H9 (cell line): Measurements from ENCODE around the gene RTN1. TPM values are rescaled to one million over a fixed set of nuclear protein-coding genes. Genes with fewer than 3 reads are reported as not detected.

Experiments used
- DNase-seq: peaks from one replicate; pipeline ENCODE4 v3.0.0-alpha.2; 2017
- H2AFZ ChIP-seq: one replicate; pipeline ENCODE4 v1.6.1; 2013; ENCODE audit warnings: mild to moderate bottlenecking, low read length, control low read depth, moderate library complexity
- H2AK5ac ChIP-seq: 2 replicates; pipeline ENCODE4 v1.6.1; 2013; ENCODE audit warnings: low read length, control low read depth, mixed read lengths; ENCODE audit not compliant: insufficient read length
- H2BK120ac ChIP-seq: one replicate; pipeline ENCODE4 v1.6.1; 2013; ENCODE audit warnings: low read depth, mild to moderate bottlenecking, low read length, control low read depth, inconsistent platforms; ENCODE audit not compliant: poor library complexity, severe bottlenecking
- H2BK12ac ChIP-seq: 2 replicates; pipeline ENCODE4 v1.6.1; 2013; ENCODE audit warnings: low read length, control low read depth, mixed read lengths, low read depth; ENCODE audit not compliant: insufficient read length
- H2BK15ac ChIP-seq: 2 replicates; pipeline ENCODE4 v1.6.1; 2013; ENCODE audit warnings: low read depth, low read length, control low read depth
- H2BK20ac ChIP-seq: one replicate; pipeline ENCODE4 v1.6.1; 2013; ENCODE audit warnings: low read depth, mild to moderate bottlenecking, low read length, control low read depth, inconsistent platforms; ENCODE audit not compliant: poor library complexity, severe bottlenecking
- H2BK5ac ChIP-seq: 2 replicates; pipeline ENCODE4 v1.6.1; 2013; ENCODE audit warnings: low read length, control low read depth, mixed read lengths; ENCODE audit not compliant: insufficient read length
- H3K14ac ChIP-seq: 2 replicates; pipeline ENCODE4 v1.6.1; 2013; ENCODE audit warnings: low read length, control low read depth; ENCODE audit not compliant: insufficient read depth
- H3K18ac ChIP-seq: 2 replicates; pipeline ENCODE4 v1.6.1; 2013; ENCODE audit warnings: low read depth, mild to moderate bottlenecking, mixed read lengths, low read length, control low read depth; ENCODE audit not compliant: insufficient read length
- H3K23ac ChIP-seq: 2 replicates; pipeline ENCODE4 v1.6.1; 2013; ENCODE audit warnings: low read length, control low read depth, mixed read lengths, low read depth; ENCODE audit not compliant: insufficient read length
- H3K23me2 ChIP-seq: 2 replicates; pipeline ENCODE4 v1.6.1; 2013; ENCODE audit warnings: low read depth, mild to moderate bottlenecking, mixed read lengths, low read length, control low read depth; ENCODE audit not compliant: insufficient read length, poor library complexity, severe bottlenecking
- H3K27ac ChIP-seq: 2 replicates; pipeline ENCODE4 v1.5.1; 2013; ENCODE audit warnings: low read length, control low read depth, mixed read lengths, low read depth; ENCODE audit not compliant: insufficient read length
- H3K27me3 ChIP-seq: 2 replicates; pipeline ENCODE4 v1.6.1; 2013; ENCODE audit warnings: low read length, control low read depth, inconsistent platforms; ENCODE audit not compliant: insufficient read depth
- H3K4ac ChIP-seq: 2 replicates; pipeline ENCODE4 v1.6.1; 2013; ENCODE audit warnings: low read depth, mild to moderate bottlenecking, control low read depth, inconsistent platforms, low read length, moderate library complexity
- H3K4me1 ChIP-seq: 2 replicates; pipeline ENCODE4 v1.6.1; 2013; ENCODE audit warnings: low read length, control low read depth, inconsistent platforms; ENCODE audit not compliant: insufficient read depth
- H3K4me2 ChIP-seq: 2 replicates; pipeline ENCODE4 v1.6.1; 2013; ENCODE audit warnings: low read length, control low read depth, mixed read lengths; ENCODE audit not compliant: insufficient read length, insufficient read depth
- H3K56ac ChIP-seq: 2 replicates; pipeline ENCODE4 v1.6.1; 2013; ENCODE audit warnings: low read depth, mild to moderate bottlenecking, mixed read lengths, low read length, control low read depth; ENCODE audit not compliant: insufficient read length
- H3K79me1 ChIP-seq: 2 replicates; pipeline ENCODE4 v1.6.1; 2013; ENCODE audit warnings: low read depth, mild to moderate bottlenecking, moderate library complexity, low read length, control low read depth, inconsistent platforms; ENCODE audit not compliant: insufficient read depth, poor library complexity, severe bottlenecking
- H3K79me2 ChIP-seq: 2 replicates; pipeline ENCODE4 v1.6.1; 2013; ENCODE audit warnings: low read length, control low read depth, inconsistent platforms; ENCODE audit not compliant: insufficient read depth
- H3K9ac ChIP-seq: 2 replicates; pipeline ENCODE4 v1.6.1; 2013; ENCODE audit warnings: low read length, control low read depth, mixed read lengths; ENCODE audit not compliant: insufficient read length; ENCODE audit errors: extremely low read depth
- H3K9me3 ChIP-seq: one replicate; pipeline ENCODE4 v1.6.1; 2013; ENCODE audit warnings: low read depth, low read length, inconsistent platforms; ENCODE audit not compliant: control insufficient read depth
- H3T11ph ChIP-seq: one replicate; pipeline ENCODE4 v1.6.1; 2013; ENCODE audit warnings: mild to moderate bottlenecking, low read length, control low read depth, inconsistent platforms
- H4K20me1 ChIP-seq: one replicate; pipeline ENCODE4 v1.6.1; 2013; ENCODE audit not compliant: control insufficient read depth, insufficient read length, insufficient read depth
- H4K5ac ChIP-seq: 2 replicates; pipeline ENCODE4 v1.6.1; 2013; ENCODE audit warnings: low read depth, mild to moderate bottlenecking, mixed read lengths, low read length, control low read depth; ENCODE audit not compliant: insufficient read length
- H4K8ac ChIP-seq: replicated peaks from 2 replicates; pipeline ENCODE4 v1.6.1; 2013; ENCODE audit warnings: low read length, control low read depth, mixed read lengths, low read depth; ENCODE audit not compliant: insufficient read length
- H4K91ac ChIP-seq: 2 replicates; pipeline ENCODE4 v1.6.1; 2013; ENCODE audit warnings: low read depth, mild to moderate bottlenecking, moderate library complexity, mixed read lengths, low read length, control low read depth; ENCODE audit not compliant: insufficient read length
- H3K27ac Mint-ChIP-seq, 3 experiments: 2 replicates in 2 of 3; 3 replicates in 1 of 3; pipeline ENCODE4 v1.8.0; 2020 to 2021; ENCODE audit warnings: mixed read lengths in 3 of 3, mild to moderate bottlenecking in 1 of 3, moderate library complexity in 1 of 3
- H3K27me3 Mint-ChIP-seq: 2 replicates; pipeline ENCODE4 v1.8.0; 2021; ENCODE audit warnings: low read depth, mild to moderate bottlenecking, moderate library complexity, mixed read lengths
- H3K36me3 Mint-ChIP-seq, 3 experiments: 2 replicates in 2 of 3; 3 replicates in 1 of 3; pipeline ENCODE4 v1.8.0; 2020 to 2021; ENCODE audit warnings: low read depth in 3 of 3, mixed read lengths in 3 of 3; ENCODE audit not compliant: insufficient read depth in 1 of 3
- H3K4me1 Mint-ChIP-seq, 2 experiments: 2 replicates each; pipeline ENCODE4 v1.8.0; 2020; ENCODE audit warnings: mixed read lengths in 2 of 2
- H3K4me3 Mint-ChIP-seq, 2 experiments: 2 replicates in 1 of 2; 3 replicates in 1 of 2; pipeline ENCODE4 v1.8.0; 2020 to 2021; ENCODE audit warnings: mild to moderate bottlenecking in 2 of 2, mixed read lengths in 2 of 2, moderate library complexity in 1 of 2
- H3K9me3 Mint-ChIP-seq, 2 experiments: 2 replicates in 1 of 2; 3 replicates in 1 of 2; pipeline ENCODE4 v1.8.0; 2020; ENCODE audit warnings: mild to moderate bottlenecking in 2 of 2, mixed read lengths in 2 of 2, moderate library complexity in 1 of 2
- CTCF ChIP-seq: fragments of 200-600 bp; sonication (generic); conservative IDR thresholded peaks from 3 replicates; pipeline ENCODE4 v1.8.0; 2021; ENCODE audit warnings: antibody characterized with exemption, mild to moderate bottlenecking
- WGBS: extraction: QIAGEN DNeasy Blood & Tissue Kit; methylation state at CpG from one replicate; pipeline ENCODE4 v1.1.7; 2013; ENCODE audit warnings: missing lambda C conversion rate, low lambda C conversion rate, mixed read lengths; ENCODE audit not compliant: insufficient read length; ENCODE audit errors: extremely low coverage; 5-methylcytosine and 5-hydroxymethylcytosine counted together
- total RNA-seq: library from RNA; stranded (reverse); gene quantifications from 2 replicates; pipeline ENCODE4 v1.2.1, GENCODE V29; 2021

The RTN1 gene
- total RNA-seq, 1 experiment from 2014 or later, result 1.8 TPM

GRCh38 chr14:59768855-59769375 lies 101.7 kb downstream of the RTN1 start:
- no CpG with 5 or more reads among the region's 1 CpG for WGBS
- no peaks in the 10 kb centered on the region for H3K23me2 ChIP-seq
- no peak overlapping the region for H3K27ac Mint-ChIP-seq

More at GRCh38 chr14:59768855-59769375, 101.7 kb downstream of the RTN1 start:
- H3K14ac ChIP-seq, result no peak overlapping the region
- H2AK5ac ChIP-seq, result no peak overlapping the region
- H3K4me3 Mint-ChIP-seq, result no peak overlapping the region
- no peaks in the 10 kb centered on the region for H4K20me1 ChIP-seq
- no peaks in the 10 kb centered on the region for H3K9me3 Mint-ChIP-seq
- no peak overlapping the region for H3K4me2 ChIP-seq
- no peak overlapping the region for H2BK12ac ChIP-seq
- no peak overlapping the region for H4K8ac ChIP-seq
- peaks cover 14 to 16% of the 10 kb centered on the region in 2 experiments for H3K4me1 Mint-ChIP-seq
- no peak for DNase-seq
- no peak overlapping the region for H3K56ac ChIP-seq
- H2BK120ac ChIP-seq, result no peak overlapping the region
- H3K23ac ChIP-seq, result no peak overlapping the region
- H3T11ph ChIP-seq, result no peak overlapping the region
- H3K4ac ChIP-seq, result no peak overlapping the region
- no peak overlapping the region for H2BK15ac ChIP-seq
- no peak overlapping the region for H3K9ac ChIP-seq
- TF ChIP-seq CTCF, result no peak
- H2AFZ ChIP-seq, result no peak overlapping the region
- H3K9me3 ChIP-seq, result no peaks in the 10 kb centered on the region
- H3K4me1 ChIP-seq, result no peaks in the 10 kb centered on the region
- no peaks in the 10 kb centered on the region for H3K79me2 ChIP-seq
- H3K36me3 Mint-ChIP-seq, result no peaks in the 10 kb centered on the region
- no peaks in the 10 kb centered on the region for H3K27me3 Mint-ChIP-seq
- no peak overlapping the region for H4K91ac ChIP-seq
- H4K5ac ChIP-seq, result no peak overlapping the region
- H3K27me3 ChIP-seq, result no peaks in the 10 kb centered on the region
- no peak overlapping the region for H3K18ac ChIP-seq
- H2BK20ac ChIP-seq, result no peak overlapping the region
- no peak overlapping the region for H2BK5ac ChIP-seq
- no peak overlapping the region for H3K27ac ChIP-seq
- no peaks in the 10 kb centered on the region for H3K79me1 ChIP-seq
